Lower leg skin (tissue), 3 donors: ENCODE measurements around the gene NTMT1.

Source experiments
- CTCF ChIP-seq, 3 donors: fragments of 450-650 bp; IDR thresholded peaks; one replicate each; pipeline ENCODE4 v1.5.1; 2016; ENCODE audit warnings: antibody characterized with exemption in 3 of 3, mild to moderate bottlenecking in 3 of 3, moderate library complexity in 2 of 3
- POLR2A ChIP-seq, 2 donors: fragments of 450-650 bp; IDR thresholded peaks; one replicate each; pipeline ENCODE4 v1.6.1; 2016 to 2017; ENCODE audit warnings: antibody characterized with exemption in 2 of 2, mild to moderate bottlenecking in 1 of 2, moderate library complexity in 1 of 2

- TF ChIP-seq CTCF (IDR thresholded peaks at IDR 0.05) (no peak), POLR2A (IDR thresholded peaks at IDR 0.05) (no peak)
These were observed 24.8 kb upstream of the NTMT1 start for GRCh38 chr9:129601082-129601674.
